ENCODE measurements around the gene RCSD1.

DNA sequence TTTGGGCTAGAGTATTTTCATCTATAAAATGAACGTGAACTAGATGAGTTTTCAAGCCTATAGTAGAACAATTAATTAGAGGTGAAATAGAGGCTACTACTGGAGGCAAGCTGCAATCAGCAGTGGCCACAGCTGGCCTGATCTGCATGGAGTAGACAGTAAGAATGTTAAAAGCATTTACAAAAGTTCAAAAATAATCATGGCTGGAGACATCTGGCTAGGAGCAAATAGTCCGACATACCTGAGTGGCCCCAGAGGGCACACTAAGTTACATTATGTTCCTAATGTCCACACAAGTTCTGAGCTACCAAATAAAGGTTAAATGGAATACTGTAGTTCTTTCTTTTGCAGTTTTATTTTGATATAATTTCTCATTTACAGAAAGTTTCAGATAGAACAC lies 119.7 kb downstream of the RCSD1 start:
- TF ChIP-seq, protein P1, sequence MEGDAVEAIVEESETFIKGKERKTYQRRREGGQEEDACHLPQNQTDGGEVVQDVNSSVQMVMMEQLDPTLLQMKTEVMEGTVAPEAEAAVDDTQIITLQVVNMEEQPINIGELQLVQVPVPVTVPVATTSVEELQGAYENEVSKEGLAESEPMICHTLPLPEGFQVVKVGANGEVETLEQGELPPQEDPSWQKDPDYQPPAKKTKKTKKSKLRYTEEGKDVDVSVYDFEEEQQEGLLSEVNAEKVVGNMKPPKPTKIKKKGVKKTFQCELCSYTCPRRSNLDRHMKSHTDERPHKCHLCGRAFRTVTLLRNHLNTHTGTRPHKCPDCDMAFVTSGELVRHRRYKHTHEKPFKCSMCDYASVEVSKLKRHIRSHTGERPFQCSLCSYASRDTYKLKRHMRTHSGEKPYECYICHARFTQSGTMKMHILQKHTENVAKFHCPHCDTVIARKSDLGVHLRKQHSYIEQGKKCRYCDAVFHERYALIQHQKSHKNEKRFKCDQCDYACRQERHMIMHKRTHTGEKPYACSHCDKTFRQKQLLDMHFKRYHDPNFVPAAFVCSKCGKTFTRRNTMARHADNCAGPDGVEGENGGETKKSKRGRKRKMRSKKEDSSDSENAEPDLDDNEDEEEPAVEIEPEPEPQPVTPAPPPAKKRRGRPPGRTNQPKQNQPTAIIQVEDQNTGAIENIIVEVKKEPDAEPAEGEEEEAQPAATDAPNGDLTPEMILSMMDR (IDR thresholded peaks at IDR 0.05; ENCODE audit: insufficient read depth, low read length), result no peak
- TF ChIP-seq, protein P2, sequence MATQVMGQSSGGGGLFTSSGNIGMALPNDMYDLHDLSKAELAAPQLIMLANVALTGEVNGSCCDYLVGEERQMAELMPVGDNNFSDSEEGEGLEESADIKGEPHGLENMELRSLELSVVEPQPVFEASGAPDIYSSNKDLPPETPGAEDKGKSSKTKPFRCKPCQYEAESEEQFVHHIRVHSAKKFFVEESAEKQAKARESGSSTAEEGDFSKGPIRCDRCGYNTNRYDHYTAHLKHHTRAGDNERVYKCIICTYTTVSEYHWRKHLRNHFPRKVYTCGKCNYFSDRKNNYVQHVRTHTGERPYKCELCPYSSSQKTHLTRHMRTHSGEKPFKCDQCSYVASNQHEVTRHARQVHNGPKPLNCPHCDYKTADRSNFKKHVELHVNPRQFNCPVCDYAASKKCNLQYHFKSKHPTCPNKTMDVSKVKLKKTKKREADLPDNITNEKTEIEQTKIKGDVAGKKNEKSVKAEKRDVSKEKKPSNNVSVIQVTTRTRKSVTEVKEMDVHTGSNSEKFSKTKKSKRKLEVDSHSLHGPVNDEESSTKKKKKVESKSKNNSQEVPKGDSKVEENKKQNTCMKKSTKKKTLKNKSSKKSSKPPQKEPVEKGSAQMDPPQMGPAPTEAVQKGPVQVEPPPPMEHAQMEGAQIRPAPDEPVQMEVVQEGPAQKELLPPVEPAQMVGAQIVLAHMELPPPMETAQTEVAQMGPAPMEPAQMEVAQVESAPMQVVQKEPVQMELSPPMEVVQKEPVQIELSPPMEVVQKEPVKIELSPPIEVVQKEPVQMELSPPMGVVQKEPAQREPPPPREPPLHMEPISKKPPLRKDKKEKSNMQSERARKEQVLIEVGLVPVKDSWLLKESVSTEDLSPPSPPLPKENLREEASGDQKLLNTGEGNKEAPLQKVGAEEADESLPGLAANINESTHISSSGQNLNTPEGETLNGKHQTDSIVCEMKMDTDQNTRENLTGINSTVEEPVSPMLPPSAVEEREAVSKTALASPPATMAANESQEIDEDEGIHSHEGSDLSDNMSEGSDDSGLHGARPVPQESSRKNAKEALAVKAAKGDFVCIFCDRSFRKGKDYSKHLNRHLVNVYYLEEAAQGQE (IDR thresholded peaks at IDR 0.05; ENCODE audit: insufficient replicate concordance, low read depth), result no peak
- TF ChIP-seq POLR2AphosphoS5 (IDR thresholded peaks at IDR 0.05; ENCODE audit: low read depth), result no peak
- TF ChIP-seq SPI1 (IDR thresholded peaks at IDR 0.05; ENCODE audit: borderline replicate concordance, low read depth), result no peak
- no peak for TF ChIP-seq GABPA (IDR thresholded peaks at IDR 0.05; ENCODE audit: low read depth)
